OCI-LY1 (cell line): ENCODE data around the gene CEACAM21.
"Not testable (repeated sequence)": the region's sequence is repeated elsewhere in the genome, so short reads cannot be mapped to it uniquely, and the experiment has no call there.

ENCODE experiments used
- EZH2 ChIP-seq: fragments of 200-600 bp; sonication (generic), shearing (Covaris generic); IDR thresholded peaks from 2 replicates; pipeline ENCODE4 v1.8.0; 2017; ENCODE audit warnings: borderline replicate concordance, mixed run types, mild to moderate bottlenecking, antibody characterized with exemption, low read length, moderate library complexity, mixed read lengths
- TF ChIP-seq, protein P1 (sequence below): fragments of 200-600 bp; sonication (generic), shearing (Covaris generic); IDR thresholded peaks from 2 replicates; pipeline ENCODE4 v1.5.1; 2017; ENCODE audit warnings: mild to moderate bottlenecking, antibody characterized with exemption, low read length, moderate library complexity, mixed read lengths

DNA sequence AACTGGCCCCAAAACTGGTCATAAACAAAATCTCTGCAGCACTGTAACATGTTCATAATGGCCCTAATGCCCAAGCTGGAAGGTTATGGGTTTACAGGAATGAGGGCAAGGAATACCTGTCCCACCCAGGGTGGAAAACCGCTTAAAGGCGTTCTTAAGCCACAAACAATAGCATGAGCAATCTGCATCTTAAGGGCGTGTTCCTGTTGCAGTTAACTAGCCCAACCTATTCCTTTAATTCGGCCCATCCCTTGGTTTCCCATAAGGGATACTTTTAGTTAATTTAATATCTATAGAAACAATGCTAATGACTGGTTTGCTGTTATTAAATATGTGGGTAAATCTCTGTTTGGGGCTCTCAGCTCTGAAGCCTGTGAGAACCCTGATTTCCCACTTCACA, 5.1 kb downstream of the CEACAM21 start:
- TF ChIP-seq, protein P1, sequence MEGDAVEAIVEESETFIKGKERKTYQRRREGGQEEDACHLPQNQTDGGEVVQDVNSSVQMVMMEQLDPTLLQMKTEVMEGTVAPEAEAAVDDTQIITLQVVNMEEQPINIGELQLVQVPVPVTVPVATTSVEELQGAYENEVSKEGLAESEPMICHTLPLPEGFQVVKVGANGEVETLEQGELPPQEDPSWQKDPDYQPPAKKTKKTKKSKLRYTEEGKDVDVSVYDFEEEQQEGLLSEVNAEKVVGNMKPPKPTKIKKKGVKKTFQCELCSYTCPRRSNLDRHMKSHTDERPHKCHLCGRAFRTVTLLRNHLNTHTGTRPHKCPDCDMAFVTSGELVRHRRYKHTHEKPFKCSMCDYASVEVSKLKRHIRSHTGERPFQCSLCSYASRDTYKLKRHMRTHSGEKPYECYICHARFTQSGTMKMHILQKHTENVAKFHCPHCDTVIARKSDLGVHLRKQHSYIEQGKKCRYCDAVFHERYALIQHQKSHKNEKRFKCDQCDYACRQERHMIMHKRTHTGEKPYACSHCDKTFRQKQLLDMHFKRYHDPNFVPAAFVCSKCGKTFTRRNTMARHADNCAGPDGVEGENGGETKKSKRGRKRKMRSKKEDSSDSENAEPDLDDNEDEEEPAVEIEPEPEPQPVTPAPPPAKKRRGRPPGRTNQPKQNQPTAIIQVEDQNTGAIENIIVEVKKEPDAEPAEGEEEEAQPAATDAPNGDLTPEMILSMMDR: not testable (repeated sequence)
- not testable (repeated sequence) for TF ChIP-seq EZH2
